GM18499 (cell line): ENCODE measurements around the gene ENTR1.
"Not testable (repeated sequence)": the region's sequence is repeated elsewhere in the genome, so short reads cannot be mapped to it uniquely, and the experiment has no call there.

Source experiments
- ATAC-seq: cut with Tn5 transposase; IDR thresholded peaks from one replicate; pipeline ENCODE4 v1.9.1; 2021; ENCODE audit warnings: moderate number of reproducible peaks; ENCODE audit not compliant: insufficient read depth, unreplicated experiment

Gene ENTR1

GRCh38 chr9:136438548-136439480 lies 28.4 kb upstream of the ENTR1 start:
- ATAC-seq: no peak

GRCh38 chr9:136437839-136438547 lies 27.6 kb upstream of the ENTR1 start:
- no peak for ATAC-seq

- no peak for ATAC-seq
Measured at GRCh38 chr9:136437430-136437829, 27.0 kb upstream of the ENTR1 start.

- ATAC-seq: no peak
Measured at GRCh38 chr9:136436055-136436634, 25.7 kb upstream of the ENTR1 start.

- ATAC-seq: no peak
Measured at GRCh38 chr9:136434580-136435169, 24.3 kb upstream of the ENTR1 start.

- no peak for ATAC-seq
Measured at GRCh38 chr9:136433849-136434579, 23.6 kb upstream of the ENTR1 start.

- ATAC-seq: no peak
Measured at GRCh38 chr9:136433043-136433715, 22.8 kb upstream of the ENTR1 start.

GRCh38 chr9:136432591-136432990 lies 22.2 kb upstream of the ENTR1 start:
- no peak for ATAC-seq

GRCh38 chr9:136431782-136432350 lies 21.5 kb upstream of the ENTR1 start:
- no peak for ATAC-seq

GRCh38 chr9:136430588-136431234 lies 20.3 kb upstream of the ENTR1 start:
- ATAC-seq: no peak

GRCh38 chr9:136429683-136430491 lies 19.5 kb upstream of the ENTR1 start:
- no peak for ATAC-seq

GRCh38 chr9:136429075-136429628 lies 18.7 kb upstream of the ENTR1 start:
- no peak for ATAC-seq

- no peak for ATAC-seq
Measured at GRCh38 chr9:136426787-136427186, 16.4 kb upstream of the ENTR1 start.

- not testable (repeated sequence) for ATAC-seq
Measured at GRCh38 chr9:136425367-136425766, 15.0 kb upstream of the ENTR1 start.

GRCh38 chr9:136424750-136425362 lies 14.4 kb upstream of the ENTR1 start:
- no peak for ATAC-seq

- no peak for ATAC-seq
Measured at GRCh38 chr9:136423432-136424146, 13.2 kb upstream of the ENTR1 start.

- no peak for ATAC-seq
Measured at GRCh38 chr9:136422876-136423275, 12.5 kb upstream of the ENTR1 start.
